Measurements from ENCODE around the gene CXCL3. TPM values are rescaled to one million over a fixed set of nuclear protein-coding genes. Genes with fewer than 3 reads are reported as not detected.

The CXCL3 gene
- total and polyA plus RNA-seq, 4 donors = 0.07 to 0.96 (median 0.63) TPM

DNA sequence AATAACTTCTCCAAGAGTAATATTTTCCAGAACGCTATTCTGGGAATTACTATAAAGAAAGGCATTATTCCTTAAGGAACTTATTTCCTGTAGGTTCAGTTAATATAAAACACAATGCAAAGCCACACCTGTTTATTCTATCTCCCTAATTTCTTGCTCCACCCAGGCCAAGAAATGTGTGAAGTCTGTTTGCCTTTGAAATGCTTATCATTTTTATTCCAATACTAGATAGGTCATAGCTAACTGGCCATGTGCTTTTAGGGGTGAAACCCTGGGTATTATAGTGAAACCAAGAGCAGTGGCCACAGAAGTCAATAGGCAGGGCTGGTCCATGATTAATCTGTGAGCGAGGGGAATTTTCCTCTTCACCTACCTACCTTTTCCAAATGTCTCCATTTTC is 14.8 kb downstream of the CXCL3 start:
- H3K4me1 ChIP-seq (ENCODE audit: control insufficient read depth in 4 of 4, insufficient read depth in 4 of 4, low read length in 3 of 4) = no peaks in the 10 kb centered on the region
- no peaks in the 10 kb centered on the region for H3K27me3 ChIP-seq (ENCODE audit: control insufficient read depth in 4 of 4, insufficient read depth in 4 of 4, low read length in 3 of 4)
- no peak overlapping the region for H3K9ac ChIP-seq (ENCODE audit: low read depth in 1 of 2, low read length in 2 of 2)
- H3K9me3 ChIP-seq (ENCODE audit: control insufficient read depth in 4 of 4, low read length in 3 of 4) = peaks cover 0 to 6% (median 0%) of the 10 kb centered on the region in 4 donors
- 80% methylated on average over 2 of the region's 2 CpGs for WGBS
- no peaks in the 10 kb centered on the region for H3K36me3 ChIP-seq (ENCODE audit: control insufficient read depth in 4 of 4, insufficient read depth in 3 of 4, low read depth in 1 of 4, low read length in 3 of 4)
- TF ChIP-seq RAD21 (IDR thresholded peaks at IDR 0.05) (no peak), FOXA2 (IDR thresholded peaks at IDR 0.05) (no peak), ATF3 (IDR thresholded peaks at IDR 0.05) (no peak), TAF1 (conservative IDR thresholded peaks at IDR 0.05) (no peak), JUND (IDR thresholded peaks at IDR 0.05) (no peak), CTCF (IDR thresholded peaks at IDR 0.05; ENCODE audit: low read depth, low read length, missing input control) (no peak), FOXA1 (IDR thresholded peaks at IDR 0.05) (no peak), YY1 (IDR thresholded peaks at IDR 0.05) (no peak), NR2F2 (IDR thresholded peaks at IDR 0.05) (no peak), EGR1 (IDR thresholded peaks at IDR 0.05; ENCODE audit: low read depth in 2 of 2) (no peak), HNF4G (IDR thresholded peaks at IDR 0.05) (no peak), RXRA (IDR thresholded peaks at IDR 0.05) (no peak), MAX (IDR thresholded peaks at IDR 0.05) (no peak), GABPA (IDR thresholded peaks at IDR 0.05 in 1 of 2, conservative IDR thresholded peaks at IDR 0.05 in 1 of 2) (no peak), HNF4A (conservative IDR thresholded peaks at IDR 0.05) (no peak), SP1 (IDR thresholded peaks at IDR 0.05) (no peak)
- TF ChIP-seq, protein P1, sequence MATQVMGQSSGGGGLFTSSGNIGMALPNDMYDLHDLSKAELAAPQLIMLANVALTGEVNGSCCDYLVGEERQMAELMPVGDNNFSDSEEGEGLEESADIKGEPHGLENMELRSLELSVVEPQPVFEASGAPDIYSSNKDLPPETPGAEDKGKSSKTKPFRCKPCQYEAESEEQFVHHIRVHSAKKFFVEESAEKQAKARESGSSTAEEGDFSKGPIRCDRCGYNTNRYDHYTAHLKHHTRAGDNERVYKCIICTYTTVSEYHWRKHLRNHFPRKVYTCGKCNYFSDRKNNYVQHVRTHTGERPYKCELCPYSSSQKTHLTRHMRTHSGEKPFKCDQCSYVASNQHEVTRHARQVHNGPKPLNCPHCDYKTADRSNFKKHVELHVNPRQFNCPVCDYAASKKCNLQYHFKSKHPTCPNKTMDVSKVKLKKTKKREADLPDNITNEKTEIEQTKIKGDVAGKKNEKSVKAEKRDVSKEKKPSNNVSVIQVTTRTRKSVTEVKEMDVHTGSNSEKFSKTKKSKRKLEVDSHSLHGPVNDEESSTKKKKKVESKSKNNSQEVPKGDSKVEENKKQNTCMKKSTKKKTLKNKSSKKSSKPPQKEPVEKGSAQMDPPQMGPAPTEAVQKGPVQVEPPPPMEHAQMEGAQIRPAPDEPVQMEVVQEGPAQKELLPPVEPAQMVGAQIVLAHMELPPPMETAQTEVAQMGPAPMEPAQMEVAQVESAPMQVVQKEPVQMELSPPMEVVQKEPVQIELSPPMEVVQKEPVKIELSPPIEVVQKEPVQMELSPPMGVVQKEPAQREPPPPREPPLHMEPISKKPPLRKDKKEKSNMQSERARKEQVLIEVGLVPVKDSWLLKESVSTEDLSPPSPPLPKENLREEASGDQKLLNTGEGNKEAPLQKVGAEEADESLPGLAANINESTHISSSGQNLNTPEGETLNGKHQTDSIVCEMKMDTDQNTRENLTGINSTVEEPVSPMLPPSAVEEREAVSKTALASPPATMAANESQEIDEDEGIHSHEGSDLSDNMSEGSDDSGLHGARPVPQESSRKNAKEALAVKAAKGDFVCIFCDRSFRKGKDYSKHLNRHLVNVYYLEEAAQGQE (IDR thresholded peaks at IDR 0.05) = no peak
- TF ChIP-seq, protein P2, sequence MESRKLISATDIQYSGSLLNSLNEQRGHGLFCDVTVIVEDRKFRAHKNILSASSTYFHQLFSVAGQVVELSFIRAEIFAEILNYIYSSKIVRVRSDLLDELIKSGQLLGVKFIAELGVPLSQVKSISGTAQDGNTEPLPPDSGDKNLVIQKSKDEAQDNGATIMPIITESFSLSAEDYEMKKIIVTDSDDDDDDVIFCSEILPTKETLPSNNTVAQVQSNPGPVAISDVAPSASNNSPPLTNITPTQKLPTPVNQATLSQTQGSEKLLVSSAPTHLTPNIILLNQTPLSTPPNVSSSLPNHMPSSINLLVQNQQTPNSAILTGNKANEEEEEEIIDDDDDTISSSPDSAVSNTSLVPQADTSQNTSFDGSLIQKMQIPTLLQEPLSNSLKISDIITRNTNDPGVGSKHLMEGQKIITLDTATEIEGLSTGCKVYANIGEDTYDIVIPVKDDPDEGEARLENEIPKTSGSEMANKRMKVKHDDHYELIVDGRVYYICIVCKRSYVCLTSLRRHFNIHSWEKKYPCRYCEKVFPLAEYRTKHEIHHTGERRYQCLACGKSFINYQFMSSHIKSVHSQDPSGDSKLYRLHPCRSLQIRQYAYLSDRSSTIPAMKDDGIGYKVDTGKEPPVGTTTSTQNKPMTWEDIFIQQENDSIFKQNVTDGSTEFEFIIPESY (IDR thresholded peaks at IDR 0.05) = no peak
- no peak overlapping the region for H3K27ac ChIP-seq (ENCODE audit: low read depth in 1 of 2, low read length in 2 of 2)
- H3K4me3 ChIP-seq (ENCODE audit: low read depth in 1 of 3, low read length in 3 of 3) = no peak overlapping the region
- no peak for DNase-seq (ENCODE audit: low spot score)

Data from liver (tissue), 9 donors.